NCI-H2081 treated with DMSO at 0.1 percent for 48 hours (cell line): Measurements from ENCODE around the gene LATS1.
A peak's percentile ranks its signal among the peaks of the same experiment; 100 is the strongest.

Experiments
- DNase-seq: peaks from one replicate; lab custom pipeline; 2025; lab: John Stamatoyannopoulos, UW

LATS1 gene

DNA sequence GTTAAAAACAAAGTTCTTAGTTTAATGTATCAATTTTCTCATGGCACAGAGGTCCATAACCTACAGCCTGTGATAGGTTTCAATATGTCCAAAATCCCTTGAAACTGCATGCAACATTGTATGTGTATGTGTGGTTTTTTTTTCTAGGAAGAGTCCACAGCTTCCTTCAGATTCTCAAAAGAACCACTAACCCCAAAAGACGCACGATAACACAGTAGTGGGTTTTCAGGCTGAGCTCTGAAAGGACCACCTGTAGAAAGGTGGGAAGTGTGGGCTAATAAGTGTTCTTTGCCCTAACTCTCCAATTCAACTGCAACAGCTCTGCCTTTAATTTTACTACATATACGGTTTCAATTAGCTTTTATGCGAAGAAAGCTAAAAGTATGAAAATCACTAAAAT lies 57.9 kb downstream of the LATS1 start:
- no peak for DNase-seq

DNA sequence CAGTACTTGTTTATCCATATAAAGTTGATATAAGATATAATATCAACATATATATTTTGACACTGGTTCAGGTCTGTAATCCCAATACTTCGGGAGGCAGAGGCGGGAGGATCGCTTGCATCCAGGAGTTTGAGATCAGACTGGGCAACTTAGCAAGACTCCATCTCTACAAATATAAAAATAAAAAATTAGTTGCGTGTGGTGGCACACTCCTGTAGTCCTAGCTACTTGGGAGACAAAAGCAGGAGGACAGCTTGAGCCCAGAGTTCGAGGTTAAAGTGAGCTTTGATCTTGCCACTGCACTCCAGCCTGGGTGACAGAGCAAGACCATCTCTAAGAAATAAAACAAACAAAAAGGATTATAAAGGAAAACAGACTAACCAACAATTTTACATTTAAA lies 60.5 kb downstream of the LATS1 start:
- no peak for DNase-seq

DNA sequence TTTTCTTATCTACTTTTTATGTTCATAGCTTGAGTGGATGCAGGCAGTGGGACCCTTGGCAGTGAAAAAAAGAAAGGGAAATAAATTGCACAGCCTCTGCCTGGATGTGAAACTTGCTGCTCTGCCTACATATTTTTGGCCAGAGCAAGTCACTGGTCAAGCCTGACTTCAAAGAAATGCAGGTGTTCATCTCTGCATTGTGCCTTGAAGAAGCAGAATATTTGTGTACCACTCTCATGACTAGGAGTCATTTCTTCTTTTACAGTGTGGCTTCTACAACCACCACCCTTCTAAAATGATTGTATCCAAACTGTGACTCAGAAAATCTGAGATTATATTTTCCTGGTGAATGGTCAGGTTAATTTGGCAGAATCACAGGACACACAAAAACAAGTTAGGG lies 66.8 kb downstream of the LATS1 start:
- no peak for DNase-seq

DNA sequence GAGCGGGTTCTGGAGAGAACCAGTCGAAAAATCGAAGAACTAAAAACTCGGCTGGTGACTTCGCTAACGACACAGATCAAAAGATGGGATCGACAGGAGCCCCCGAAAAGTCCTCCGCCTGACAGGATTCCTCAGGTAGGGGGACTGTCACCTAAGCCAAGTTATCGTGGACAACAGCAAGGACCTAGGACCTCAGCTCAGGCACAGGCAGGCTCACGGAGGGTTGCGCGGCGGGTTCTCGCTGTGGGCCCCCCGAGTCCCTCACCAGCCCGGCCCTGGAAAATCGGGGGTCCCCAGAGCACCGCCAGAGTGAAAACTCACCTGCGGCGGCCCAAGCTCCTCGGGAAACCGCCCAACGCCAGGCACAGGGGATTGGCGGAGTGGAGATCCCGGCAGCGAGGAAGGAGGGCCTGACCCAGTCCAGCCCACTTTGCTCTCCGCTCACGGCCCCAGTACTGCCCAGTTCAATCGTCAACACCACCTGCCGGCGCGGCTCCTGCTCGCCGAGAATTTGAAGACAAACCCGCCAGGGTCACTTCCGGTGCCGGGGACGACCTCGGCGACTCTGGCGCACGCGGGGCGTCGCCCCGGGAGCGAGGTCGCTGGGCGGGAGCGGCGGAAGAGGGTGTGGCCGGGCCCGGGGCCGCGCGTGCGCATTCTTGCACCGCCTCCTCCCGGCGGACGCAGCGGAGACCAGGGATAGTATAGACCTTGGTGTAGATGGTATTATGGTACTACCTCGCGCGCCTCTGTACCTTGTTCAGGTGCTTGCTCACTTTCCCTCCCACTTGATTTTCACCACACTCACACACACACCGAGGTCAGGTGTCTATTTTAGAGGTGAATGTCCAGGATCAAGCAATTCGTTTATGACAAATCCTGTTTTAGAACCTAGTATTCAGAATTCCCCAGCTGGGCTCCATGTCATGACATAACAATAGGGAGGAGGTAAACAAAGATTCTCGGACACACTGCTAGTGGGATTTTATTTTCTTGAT lies 69.5 kb downstream of the LATS1 start, which contains the start of gene KATNA1:
Gene KATNA1 (minus strand): TSS at position 567 of the 998 bp plus-strand sequence. CDS start 10,167 bp downstream, outside the sequence.
- peak; percentile 25 for DNase-seq

DNA sequence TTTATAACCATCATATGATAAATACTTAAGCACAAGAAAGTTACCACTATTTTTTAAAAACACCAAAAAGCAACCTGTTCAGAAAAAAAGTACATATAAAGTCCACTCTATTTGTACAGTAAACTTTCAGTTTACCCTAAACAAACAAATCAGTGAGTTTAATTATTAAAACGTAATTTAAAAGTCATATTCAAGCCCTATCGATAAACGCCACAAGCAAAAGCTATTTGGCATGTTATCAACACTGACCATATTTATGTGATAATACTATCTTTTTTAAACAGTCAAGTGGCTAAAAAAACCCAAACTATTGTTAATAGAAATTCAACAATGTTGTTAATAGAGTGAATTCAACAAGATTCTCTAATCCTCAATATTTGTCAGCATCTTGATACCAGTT lies 71.3 kb downstream of the LATS1 start:
- no peak for DNase-seq

DNA sequence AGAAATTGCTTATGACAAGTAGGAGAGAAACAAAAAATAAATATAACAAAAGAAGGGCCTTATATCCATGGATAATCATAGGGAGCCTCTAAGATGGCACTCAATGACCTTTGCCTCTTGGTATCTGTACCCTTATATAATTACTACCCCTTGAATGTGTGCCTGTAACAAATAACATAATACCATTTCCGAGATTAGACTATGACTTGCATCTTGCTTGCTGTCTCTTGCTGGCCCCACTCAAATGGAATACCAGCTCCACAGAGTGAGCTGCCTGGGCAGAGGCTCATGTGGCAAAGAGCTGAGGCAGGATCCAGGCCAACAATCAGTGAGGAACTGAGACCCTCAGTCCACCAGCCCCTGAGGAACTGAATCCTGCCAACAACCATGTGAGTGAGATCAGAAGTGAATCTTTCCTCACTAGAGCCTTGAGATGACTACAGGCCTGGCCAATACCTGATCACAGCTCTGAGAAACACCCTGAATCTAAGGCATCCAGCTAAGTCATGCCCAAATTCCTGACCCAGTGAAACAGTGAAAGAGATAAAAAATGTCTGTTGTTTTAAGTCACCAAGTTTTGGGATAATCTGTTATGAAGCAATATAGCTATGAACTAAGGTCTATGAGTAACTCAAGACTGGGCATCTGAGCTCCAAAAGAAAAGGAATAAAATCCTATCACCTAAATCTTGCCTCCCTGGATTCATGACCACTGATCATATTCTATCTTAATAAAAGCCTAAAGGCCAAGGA lies 74.9 kb downstream of the LATS1 start:
- DNase-seq: no peak

GRCh38 chr6:149636124-149636523 lies 81.8 kb downstream of the LATS1 start:
- DNase-seq: no peak

GRCh38 chr6:149634315-149634714 lies 83.6 kb downstream of the LATS1 start:
- no peak for DNase-seq

DNA sequence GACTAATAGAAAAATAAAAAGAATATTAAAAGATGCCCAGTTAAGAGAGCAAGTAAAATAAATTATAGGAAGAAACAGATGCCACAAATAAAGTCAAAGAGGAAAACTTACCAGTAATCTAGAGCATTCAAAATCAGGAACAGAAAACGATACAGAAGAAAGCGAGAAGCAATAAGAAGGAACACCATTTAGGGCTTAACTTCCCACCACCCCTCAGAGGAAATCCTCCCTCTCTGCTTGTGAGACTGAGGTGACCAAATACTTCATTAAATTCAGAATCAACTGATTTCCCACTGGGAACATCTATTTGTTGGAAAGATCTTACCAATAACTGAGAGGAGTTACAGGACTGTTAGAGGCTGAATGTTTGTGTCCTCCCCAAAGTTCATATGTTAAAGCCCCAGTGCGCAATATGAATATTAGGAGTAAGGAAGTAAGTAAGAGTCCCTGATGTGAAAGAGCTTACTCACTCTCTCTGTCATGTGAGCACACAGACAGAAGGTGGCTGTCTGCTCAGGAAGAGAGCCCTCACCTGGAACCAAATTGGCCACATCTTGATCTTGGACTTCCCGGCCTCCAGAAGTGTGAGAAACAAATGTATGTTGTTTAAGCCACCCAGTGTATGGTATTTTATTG lies 88.9 kb downstream of the LATS1 start:
- DNase-seq: no peak

- no peak for DNase-seq
These were observed 90.2 kb downstream of the LATS1 start for GRCh38 chr6:149627672-149628071.

DNA sequence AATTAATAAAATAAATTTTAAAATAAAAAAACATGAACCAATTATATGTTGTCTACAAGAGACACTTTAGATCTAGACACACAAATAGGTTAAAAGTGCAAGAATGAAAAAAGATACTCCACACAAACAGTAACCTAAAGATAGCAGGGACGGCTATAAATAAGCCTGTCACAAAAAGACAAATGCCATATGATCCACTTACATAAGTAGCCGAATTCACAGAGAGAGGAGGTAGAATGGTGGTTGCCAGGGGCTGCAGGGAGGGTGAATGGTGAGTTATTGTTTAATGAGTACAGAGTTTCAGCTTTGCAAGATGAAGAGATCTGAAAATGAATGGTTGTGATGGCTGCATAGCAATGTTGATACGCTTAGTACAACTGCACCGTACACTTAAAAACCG lies 102.1 kb downstream of the LATS1 start:
- no peak for DNase-seq

- DNase-seq: no peak
These were observed 103.6 kb downstream of the LATS1 start for GRCh38 chr6:149614337-149614736.

- no peak for DNase-seq
These were observed 109.4 kb downstream of the LATS1 start for GRCh38 chr6:149608381-149608982.
